HG02678 (cell line): Measurements from ENCODE around the gene ERC2.
"Not testable (repeated sequence)": the region's sequence is repeated elsewhere in the genome, so short reads cannot be mapped to it uniquely, and the experiment has no call there.

Experiments
- ATAC-seq: cut with Tn5 transposase; IDR thresholded peaks from one replicate; pipeline ENCODE4 v1.9.1; 2021; ENCODE audit warnings: mild to moderate bottlenecking, moderate library complexity; ENCODE audit not compliant: unreplicated experiment

ERC2 gene

GRCh38 chr3:56081246-56081645, 387.0 kb downstream of the ERC2 start:
- ATAC-seq: no peak

- no peak for ATAC-seq
Observed at GRCh38 chr3:56076746-56077145, 391.5 kb downstream of the ERC2 start.

GRCh38 chr3:56075089-56075488, 393.2 kb downstream of the ERC2 start:
- no peak for ATAC-seq

GRCh38 chr3:56069766-56070165, 398.5 kb downstream of the ERC2 start:
- no peak for ATAC-seq

GRCh38 chr3:56066405-56066804, 401.9 kb downstream of the ERC2 start:
- ATAC-seq: not testable (repeated sequence)

- ATAC-seq: no peak
Observed at GRCh38 chr3:56064684-56065083, 403.6 kb downstream of the ERC2 start.

- ATAC-seq: no peak
Observed at GRCh38 chr3:56061279-56061626, 407.0 kb downstream of the ERC2 start.

- no peak for ATAC-seq
Observed at GRCh38 chr3:56060521-56061278, 407.6 kb downstream of the ERC2 start.

GRCh38 chr3:56059731-56060130, 408.5 kb downstream of the ERC2 start:
- no peak for ATAC-seq

GRCh38 chr3:56055951-56056350, 412.3 kb downstream of the ERC2 start:
- no peak for ATAC-seq

- no peak for ATAC-seq
Observed at GRCh38 chr3:56055546-56055945, 412.7 kb downstream of the ERC2 start.

GRCh38 chr3:56054844-56055243, 413.4 kb downstream of the ERC2 start:
- no peak for ATAC-seq

- ATAC-seq: no peak
Observed at GRCh38 chr3:56053727-56054126, 414.5 kb downstream of the ERC2 start.

- ATAC-seq: no peak
Observed at GRCh38 chr3:56052188-56052587, 416.1 kb downstream of the ERC2 start.

- ATAC-seq: no peak
Observed at GRCh38 chr3:56051052-56051451, 417.2 kb downstream of the ERC2 start.

- no peak for ATAC-seq
Observed at GRCh38 chr3:56048946-56049345, 419.3 kb downstream of the ERC2 start.

- ATAC-seq: no peak
Observed at GRCh38 chr3:56048331-56048730, 419.9 kb downstream of the ERC2 start.

- no peak for ATAC-seq
Observed at GRCh38 chr3:56042326-56042951, 425.8 kb downstream of the ERC2 start.

GRCh38 chr3:56025326-56025725, 442.9 kb downstream of the ERC2 start:
- ATAC-seq: no peak

- ATAC-seq: no peak
Observed at GRCh38 chr3:56023546-56023945, 444.7 kb downstream of the ERC2 start.

- ATAC-seq: no peak
Observed at GRCh38 chr3:56022619-56023018, 445.6 kb downstream of the ERC2 start.

- ATAC-seq: no peak
Observed at GRCh38 chr3:56019490-56020146, 448.6 kb downstream of the ERC2 start.
